Prostate gland (tissue), 2 donors: ENCODE results near the gene SEMA3A. TPM values are rescaled to one million over a fixed set of nuclear protein-coding genes. Genes with fewer than 3 reads are reported as not detected.

ENCODE experiments used
- DNase-seq: peaks from one replicate; pipeline ENCODE4 v3.0.0-alpha.2; 2019; ENCODE audit warnings: low spot score
- H3K27ac ChIP-seq, 2 donors: fragments of 200-600 bp; sonication (generic); 2 replicates each; pipeline ENCODE4 v1.5.1; 2017 to 2019
- H3K27me3 ChIP-seq: fragments of 200-600 bp; sonication (generic); replicated peaks from 2 replicates; pipeline ENCODE4 v1.5.1; 2019; ENCODE audit not compliant: insufficient read depth
- H3K36me3 ChIP-seq, 2 donors: fragments of 200-600 bp; sonication (generic); 1 replicate in 1 of 2; 2 replicates in 1 of 2; pipeline versions ENCODE4 v1.5.1 to v1.8.1; 2017 to 2019
- H3K4me1 ChIP-seq: fragments of 200-600 bp; sonication (generic); replicated peaks from 2 replicates; pipeline ENCODE4 v1.5.1; 2019
- H3K4me3 ChIP-seq, 2 donors: fragments of 200-600 bp; sonication (generic); 2 replicates each; pipeline ENCODE4 v1.5.1; 2017 to 2019
- H3K9me3 ChIP-seq: fragments of 200-600 bp; sonication (generic); 2 replicates; pipeline ENCODE4 v1.5.1; 2017
- POLR2A ChIP-seq: fragments of 450-650 bp; IDR thresholded peaks from one replicate; pipeline ENCODE4 v1.6.1; 2016; ENCODE audit warnings: antibody characterized with exemption, mild to moderate bottlenecking
- POLR2AphosphoS5 ChIP-seq: sonication (generic); formaldehyde crosslinking; IDR thresholded peaks from one replicate; pipeline ENCODE4 v1.6.1; 2017; ENCODE audit warnings: antibody characterized with exemption
- WGBS: methylation state at CpG from one replicate; pipeline ENCODE4 v1.1.5; 2018; 5-methylcytosine and 5-hydroxymethylcytosine counted together
- intact Hi-C: fragments of 100-400 bp; cut with DNase I; formaldehyde crosslinking; loops from one replicate; pipeline ENCODE4 v1.14.2; 2022
- total RNA-seq, 2 donors: library from RNA; depleted of rRNA; stranded (reverse); fragments of >200 nt; gene quantifications; one replicate each; pipeline ENCODE4 v1.1.0, GENCODE V29; 2016
- TF ChIP-seq, protein P1 (sequence below), 4 experiments: fragments of 200-600 bp in 2 of 4; fragments of 450-650 bp in 2 of 4; sonication (generic) in 2 of 4; IDR thresholded peaks; 1 replicate in 3 of 4; 2 replicates in 1 of 4; pipeline ENCODE4 v1.5.1; 2016 to 2019; ENCODE audit warnings: antibody characterized with exemption in 4 of 4, mild to moderate bottlenecking in 2 of 4, moderate library complexity in 2 of 4

SEMA3A gene
- total RNA-seq, 2 donors from 2014 or later = 1.6 to 1.9 TPM

DNA sequence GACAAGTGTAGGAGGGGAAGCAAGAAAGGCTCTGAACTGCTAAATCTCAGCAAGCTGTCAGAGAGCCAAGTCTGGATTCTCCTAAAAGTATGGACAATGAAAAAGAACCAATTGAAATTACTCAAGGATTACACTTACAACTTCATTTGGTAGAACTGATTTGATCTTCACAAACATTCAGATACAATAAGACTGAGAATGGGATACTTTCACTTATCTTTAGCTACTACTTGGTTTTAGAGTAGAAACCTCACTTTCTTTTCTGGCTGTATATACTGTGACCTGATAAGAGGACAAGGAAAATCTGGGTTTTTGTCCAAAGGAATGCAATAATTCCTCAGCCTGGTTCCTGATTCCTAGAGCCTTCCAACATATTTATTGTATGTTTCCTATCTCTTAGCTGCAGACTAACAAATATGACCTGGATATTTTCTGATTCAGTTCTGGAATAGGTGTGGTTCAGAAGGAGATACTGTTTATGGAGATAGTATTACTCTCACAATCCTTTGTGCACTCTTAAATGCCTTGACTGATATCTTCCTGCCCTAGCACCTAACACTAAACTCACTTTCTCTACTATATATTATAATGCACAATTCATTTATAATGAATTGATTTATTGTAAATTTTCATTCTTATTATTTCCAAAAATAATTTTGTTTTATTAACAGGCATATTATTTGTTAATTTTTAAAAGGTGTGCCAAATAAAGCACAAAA, 7.3 kb downstream of the SEMA3A start:
- H3K4me3 ChIP-seq = no peak overlapping the region
- intact Hi-C loops = no loop called here
- no peaks in the 10 kb centered on the region for H3K36me3 ChIP-seq
- DNase-seq = no peak
- no peaks in the 10 kb centered on the region for H3K9me3 ChIP-seq
- no peak overlapping the region for H3K27ac ChIP-seq
- no peaks in the 10 kb centered on the region for H3K4me1 ChIP-seq
- TF ChIP-seq POLR2AphosphoS5 (no peak), POLR2A (no peak)
- TF ChIP-seq, protein P1, sequence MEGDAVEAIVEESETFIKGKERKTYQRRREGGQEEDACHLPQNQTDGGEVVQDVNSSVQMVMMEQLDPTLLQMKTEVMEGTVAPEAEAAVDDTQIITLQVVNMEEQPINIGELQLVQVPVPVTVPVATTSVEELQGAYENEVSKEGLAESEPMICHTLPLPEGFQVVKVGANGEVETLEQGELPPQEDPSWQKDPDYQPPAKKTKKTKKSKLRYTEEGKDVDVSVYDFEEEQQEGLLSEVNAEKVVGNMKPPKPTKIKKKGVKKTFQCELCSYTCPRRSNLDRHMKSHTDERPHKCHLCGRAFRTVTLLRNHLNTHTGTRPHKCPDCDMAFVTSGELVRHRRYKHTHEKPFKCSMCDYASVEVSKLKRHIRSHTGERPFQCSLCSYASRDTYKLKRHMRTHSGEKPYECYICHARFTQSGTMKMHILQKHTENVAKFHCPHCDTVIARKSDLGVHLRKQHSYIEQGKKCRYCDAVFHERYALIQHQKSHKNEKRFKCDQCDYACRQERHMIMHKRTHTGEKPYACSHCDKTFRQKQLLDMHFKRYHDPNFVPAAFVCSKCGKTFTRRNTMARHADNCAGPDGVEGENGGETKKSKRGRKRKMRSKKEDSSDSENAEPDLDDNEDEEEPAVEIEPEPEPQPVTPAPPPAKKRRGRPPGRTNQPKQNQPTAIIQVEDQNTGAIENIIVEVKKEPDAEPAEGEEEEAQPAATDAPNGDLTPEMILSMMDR (IDR thresholded peaks at IDR 0.05) = no peak
- no peaks in the 10 kb centered on the region for H3K27me3 ChIP-seq

DNA sequence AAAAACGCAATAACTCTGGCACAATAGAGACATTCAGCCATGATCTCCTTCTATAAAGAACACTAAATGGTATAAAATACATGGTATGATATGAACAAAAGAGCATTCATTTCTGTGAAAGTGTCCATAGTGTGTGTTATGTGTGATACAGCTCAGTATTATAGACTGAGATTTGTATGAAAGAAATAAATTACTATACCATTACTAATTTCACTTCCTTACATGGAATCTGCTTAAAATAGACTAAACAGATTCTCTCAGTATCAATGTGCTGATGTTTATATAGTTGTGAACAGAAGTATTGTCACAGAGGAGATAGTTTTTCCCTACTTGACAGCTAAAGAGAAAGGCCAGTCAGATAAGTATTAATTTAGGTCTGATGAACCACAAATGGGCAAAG, 10.8 kb downstream of the SEMA3A start:
- Histone ChIP-seq H3K27ac (no peak overlapping the region), H3K9me3 (no peaks in the 10 kb centered on the region), H3K27me3 (no peaks in the 10 kb centered on the region), H3K4me3 (no peak overlapping the region), H3K36me3 (no peaks in the 10 kb centered on the region), H3K4me1 (no peaks in the 10 kb centered on the region)
- DNase-seq = no peak
- no peak for TF ChIP-seq POLR2A
- TF ChIP-seq POLR2AphosphoS5 = no peak
- TF ChIP-seq, protein P1 (IDR thresholded peaks at IDR 0.05) = no peak
- intact Hi-C loops = no loop called here
- 98% methylated on average over 1 of the region's 1 CpG for whole genome bisulfite sequencing

DNA sequence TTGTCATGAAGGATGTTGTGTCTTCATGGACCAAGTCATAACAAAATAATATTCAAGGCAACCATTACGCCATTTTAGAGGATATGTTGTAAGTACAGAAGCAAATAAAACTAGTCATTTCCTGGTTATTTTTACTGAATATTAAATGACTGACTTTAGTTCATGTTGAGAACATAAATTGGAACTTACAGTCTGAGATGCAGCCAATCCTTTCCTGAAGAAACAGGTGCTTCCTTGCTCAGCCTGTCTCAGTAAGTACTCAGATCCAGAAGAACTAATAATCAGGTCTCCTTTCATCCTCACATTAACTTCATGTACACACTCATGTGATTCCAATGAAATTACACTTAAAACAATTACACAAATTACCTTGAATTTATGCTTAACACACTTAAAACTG, 12.3 kb downstream of the SEMA3A start:
- no peaks in the 10 kb centered on the region for H3K9me3 ChIP-seq
- TF ChIP-seq, protein P1 (IDR thresholded peaks at IDR 0.05) = no peak
- TF ChIP-seq POLR2AphosphoS5 (no peak), POLR2A (no peak)
- H3K36me3 ChIP-seq = no peaks in the 10 kb centered on the region
- 92% methylated on average over 1 of the region's 1 CpG for WGBS
- H3K4me1 ChIP-seq = no peaks in the 10 kb centered on the region
- intact Hi-C loops = no loop called here
- DNase-seq = no peak
- H3K27ac ChIP-seq = no peak overlapping the region
- H3K27me3 ChIP-seq = no peaks in the 10 kb centered on the region
- no peak overlapping the region for H3K4me3 ChIP-seq

DNA sequence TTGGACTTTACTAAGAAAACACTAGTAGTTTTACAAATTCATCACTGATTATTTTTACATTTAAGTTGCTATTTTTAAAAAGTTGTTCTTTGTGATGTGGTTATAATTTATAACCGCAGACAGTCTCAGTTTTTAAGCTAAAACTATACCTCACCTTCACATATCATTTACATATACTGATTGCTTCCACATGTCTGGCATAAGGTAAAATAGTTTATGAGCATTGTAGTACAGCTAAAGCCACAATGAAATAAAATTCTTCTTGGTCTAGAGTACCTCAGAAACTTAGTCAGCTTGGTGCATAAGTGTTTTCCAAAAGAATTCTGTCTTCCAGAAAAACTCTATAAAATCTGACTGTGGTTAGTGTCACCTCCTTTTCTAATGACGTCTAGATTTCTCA, 13.0 kb downstream of the SEMA3A start:
- H3K27ac ChIP-seq = no peak overlapping the region
- H3K4me3 ChIP-seq = no peak overlapping the region
- intact Hi-C loops = no loop called here
- WGBS = 55% methylated on average over 2 of the region's 2 CpGs
- no peaks in the 10 kb centered on the region for H3K4me1 ChIP-seq
- TF ChIP-seq, protein P1 (IDR thresholded peaks at IDR 0.05) = no peak
- TF ChIP-seq POLR2AphosphoS5 (no peak), POLR2A (no peak)
- H3K27me3 ChIP-seq = no peaks in the 10 kb centered on the region
- DNase-seq = no peak
- no peaks in the 10 kb centered on the region for H3K36me3 ChIP-seq
- H3K9me3 ChIP-seq = no peaks in the 10 kb centered on the region

DNA sequence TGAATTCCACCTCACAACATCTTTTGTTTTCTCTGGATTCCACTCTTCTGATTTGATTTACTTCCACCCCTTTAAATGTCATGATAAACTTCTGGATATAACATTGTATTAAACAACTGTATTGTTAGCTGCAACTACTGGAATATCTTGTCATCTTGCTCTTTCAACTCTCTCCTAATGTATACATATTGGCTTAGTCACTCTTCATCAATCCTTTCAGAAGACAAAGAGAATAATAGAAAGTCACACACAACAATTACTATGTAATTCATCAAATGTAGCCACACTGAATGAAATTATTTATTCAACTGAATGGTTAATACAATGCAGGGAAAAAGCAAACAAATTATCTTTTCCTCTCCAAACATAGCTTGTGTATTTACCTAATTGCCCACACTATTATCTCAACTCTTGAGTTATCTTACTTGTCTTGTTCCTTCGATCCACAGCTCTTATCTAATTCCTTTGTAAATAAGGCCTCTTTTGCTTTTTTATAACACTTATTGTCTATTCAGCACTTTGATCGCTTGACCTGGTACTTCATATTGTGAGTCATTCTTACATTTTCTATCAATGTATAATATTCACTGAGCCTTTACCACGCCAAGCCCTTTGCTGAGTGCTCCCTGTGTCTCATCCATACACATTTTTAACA, 16.7 kb downstream of the SEMA3A start:
- TF ChIP-seq POLR2A (no peak), POLR2AphosphoS5 (no peak)
- TF ChIP-seq, protein P1 (IDR thresholded peaks at IDR 0.05) = no peak
- intact Hi-C loops = no loop called here
- no peaks in the 10 kb centered on the region for H3K4me1 ChIP-seq

More for the DNA sequence above, 16.7 kb downstream of the SEMA3A start:
- Histone ChIP-seq H3K4me3 (no peak overlapping the region), H3K27me3 (no peaks in the 10 kb centered on the region), H3K9me3 (no peaks in the 10 kb centered on the region), H3K36me3 (no peaks in the 10 kb centered on the region), H3K27ac (no peak overlapping the region)
- 43% methylated on average over 3 of the region's 3 CpGs for WGBS
- no peak for DNase-seq
